Measurements from ENCODE around the gene ZRANB1.

Gene ZRANB1

GRCh38 chr10:125008689-125009638, 67.0 kb downstream of the ZRANB1 start:
- DNase-seq = no peak

DNA sequence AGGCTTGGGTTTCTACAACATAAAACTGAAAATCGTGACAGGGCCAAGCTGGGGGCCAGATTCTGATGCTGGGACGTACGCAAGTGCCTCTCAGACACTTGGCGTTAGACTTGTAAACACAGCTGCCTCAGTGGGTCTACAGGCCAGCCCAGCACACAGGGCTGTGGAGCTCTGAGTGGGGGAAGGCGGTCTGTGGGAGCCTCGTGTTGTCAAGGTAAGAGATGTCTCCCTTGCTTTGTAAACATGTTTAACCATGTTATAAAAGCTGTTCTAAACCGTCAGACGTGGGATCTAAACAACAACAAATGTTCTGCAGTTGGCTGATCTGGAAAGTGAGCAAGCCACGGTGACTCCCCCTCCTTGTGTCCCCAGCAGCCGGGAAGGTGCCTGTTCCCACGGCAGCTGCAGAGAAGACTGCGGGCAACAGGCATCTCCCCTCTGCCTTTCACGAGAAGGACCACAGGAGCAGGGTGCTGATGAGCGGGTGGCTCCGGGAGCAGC, 67.8 kb downstream of the ZRANB1 start:
- no peak for DNase-seq

DNA sequence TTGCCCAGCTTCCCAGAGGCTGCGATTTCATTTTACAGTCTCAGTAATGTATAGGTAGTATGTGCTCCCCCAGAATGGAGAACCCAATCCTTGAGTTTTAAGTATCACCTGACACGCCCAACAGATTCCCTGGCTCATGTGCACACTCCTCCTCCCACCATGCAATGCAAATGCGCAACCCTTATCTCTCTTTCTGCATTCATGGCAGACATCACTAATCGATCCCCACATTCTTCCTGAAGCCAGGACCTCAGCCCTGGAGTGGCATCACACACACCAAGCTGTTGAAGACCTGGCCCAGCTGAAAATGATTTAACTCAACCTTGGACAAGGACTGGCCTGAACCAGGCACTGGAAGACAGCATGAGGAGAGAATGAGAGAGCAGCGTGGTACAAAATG, 68.4 kb downstream of the ZRANB1 start:
- DNase-seq = no peak

GRCh38 chr10:125011171-125011925, 69.4 kb downstream of the ZRANB1 start:
- no peak for DNase-seq

- no peak for DNase-seq
Measured at GRCh38 chr10:125011926-125012705, 70.2 kb downstream of the ZRANB1 start.

DNA sequence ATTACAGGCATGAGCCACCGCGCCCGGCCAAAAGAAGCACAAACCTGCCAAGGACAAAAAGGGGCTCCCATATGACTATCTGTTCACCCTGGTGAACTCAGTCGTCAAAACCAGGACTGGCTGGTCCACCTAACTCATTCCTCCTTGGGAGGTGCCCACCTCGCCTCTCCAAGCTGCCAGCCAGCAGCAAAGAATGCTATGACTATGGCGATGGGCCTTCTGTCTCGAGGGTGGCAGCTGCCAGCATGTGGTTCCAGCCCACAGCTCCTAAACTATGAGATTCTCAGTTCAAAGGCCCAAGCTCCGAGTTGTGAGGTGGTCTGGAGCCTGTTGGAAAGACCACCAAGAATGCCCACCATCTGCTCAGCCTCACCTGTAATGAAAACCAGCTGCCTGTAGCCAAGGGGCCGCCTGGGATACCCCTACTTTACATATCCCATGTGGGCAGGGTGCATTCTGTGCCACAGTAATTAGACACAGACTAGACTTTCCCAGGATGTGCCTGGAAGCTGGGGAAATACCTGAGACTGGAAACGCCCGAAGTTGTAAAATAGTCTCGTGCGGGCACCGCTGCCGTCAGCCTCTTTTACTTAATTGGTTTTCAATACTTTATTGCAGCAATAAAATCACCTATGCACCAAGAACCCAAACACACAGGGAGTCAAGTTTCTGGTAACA, 71.1 kb downstream of the ZRANB1 start:
- DNase-seq = peak; percentile 7

GRCh38 chr10:125013529-125013872, 71.6 kb downstream of the ZRANB1 start:
- no peak for DNase-seq

DNA sequence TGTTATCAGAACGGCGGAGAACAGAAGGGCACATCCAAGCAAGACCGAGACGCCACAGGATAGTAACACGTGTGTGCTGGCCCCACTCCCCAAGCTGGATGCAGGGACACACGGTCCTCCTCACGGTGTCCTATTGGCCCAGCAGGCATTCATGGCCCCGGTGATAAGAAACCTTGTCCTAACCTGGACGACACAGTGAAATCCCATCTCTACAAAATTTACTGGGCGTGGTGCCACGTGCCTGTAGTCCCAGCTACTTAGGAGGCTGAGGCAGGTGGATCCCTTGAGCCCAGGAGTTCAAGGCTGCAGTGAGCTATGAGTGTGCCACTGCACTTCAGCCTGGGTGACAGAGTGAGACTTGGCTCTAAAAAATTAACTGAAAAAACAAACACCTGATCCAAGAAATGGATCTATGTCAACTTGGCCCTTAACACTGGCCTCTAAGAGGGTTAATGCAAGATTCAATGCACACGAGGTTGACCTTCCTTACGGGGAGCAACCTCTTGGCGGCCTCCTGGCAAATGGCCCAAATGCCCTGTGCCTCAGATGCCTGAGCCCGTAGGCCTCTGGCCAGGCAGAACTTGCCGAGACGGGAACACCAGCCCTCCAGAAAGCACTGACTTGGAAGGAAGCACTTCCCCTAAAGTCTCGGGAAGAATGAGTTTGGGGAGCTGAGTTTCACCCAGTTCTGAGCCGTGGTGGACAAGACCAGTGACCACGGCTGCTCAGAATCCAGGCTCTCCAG, 72.3 kb downstream of the ZRANB1 start:
- no peak for DNase-seq

DNA sequence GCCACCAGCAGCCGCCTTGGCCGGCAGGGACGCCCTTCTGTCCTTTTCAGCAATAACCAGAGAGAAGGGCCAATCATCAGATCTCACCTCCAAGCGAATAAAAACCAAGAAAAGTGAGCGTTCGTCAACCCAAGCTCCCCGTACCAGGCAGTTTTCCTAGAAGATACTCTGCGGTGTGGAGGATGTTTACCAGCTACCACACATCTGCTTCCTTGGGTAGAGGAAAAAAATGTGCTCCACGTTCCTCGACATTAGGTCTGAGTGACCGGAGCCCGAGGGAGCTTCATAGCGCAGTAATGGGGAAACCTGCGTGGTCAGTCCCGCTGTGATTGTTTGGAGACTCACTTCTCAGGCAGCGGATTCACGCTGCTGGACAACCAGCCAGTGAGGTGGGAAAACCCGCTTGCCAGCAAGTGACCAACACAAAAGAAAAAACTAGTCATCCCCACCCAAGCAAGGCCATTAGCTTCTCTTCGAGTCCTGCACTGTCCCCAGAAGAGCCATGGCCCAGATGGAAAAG, 73.0 kb downstream of the ZRANB1 start:
- DNase-seq = no peak

- DNase-seq = no peak
Measured at GRCh38 chr10:125015356-125015944, 73.5 kb downstream of the ZRANB1 start.

DNA sequence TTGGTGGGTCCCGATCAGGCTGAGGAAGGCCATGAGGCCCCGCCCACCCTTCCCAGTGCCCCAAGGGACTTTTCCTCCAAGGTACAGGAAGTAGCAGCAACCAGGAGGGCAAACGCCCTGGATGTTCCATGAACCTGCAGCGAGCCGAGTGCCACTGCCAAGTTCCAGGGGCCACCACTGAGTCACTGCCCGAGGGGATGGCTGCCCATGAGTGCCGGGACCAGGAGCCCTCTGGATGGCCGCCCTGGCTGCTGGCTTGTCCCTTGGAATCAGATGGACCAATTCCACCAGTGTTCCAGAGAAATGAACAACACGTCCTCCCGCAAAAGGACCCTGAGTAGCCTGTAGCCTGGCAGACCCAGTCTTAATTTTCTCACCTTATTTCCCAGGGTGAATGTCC, 74.2 kb downstream of the ZRANB1 start:
- DNase-seq = no peak

DNA sequence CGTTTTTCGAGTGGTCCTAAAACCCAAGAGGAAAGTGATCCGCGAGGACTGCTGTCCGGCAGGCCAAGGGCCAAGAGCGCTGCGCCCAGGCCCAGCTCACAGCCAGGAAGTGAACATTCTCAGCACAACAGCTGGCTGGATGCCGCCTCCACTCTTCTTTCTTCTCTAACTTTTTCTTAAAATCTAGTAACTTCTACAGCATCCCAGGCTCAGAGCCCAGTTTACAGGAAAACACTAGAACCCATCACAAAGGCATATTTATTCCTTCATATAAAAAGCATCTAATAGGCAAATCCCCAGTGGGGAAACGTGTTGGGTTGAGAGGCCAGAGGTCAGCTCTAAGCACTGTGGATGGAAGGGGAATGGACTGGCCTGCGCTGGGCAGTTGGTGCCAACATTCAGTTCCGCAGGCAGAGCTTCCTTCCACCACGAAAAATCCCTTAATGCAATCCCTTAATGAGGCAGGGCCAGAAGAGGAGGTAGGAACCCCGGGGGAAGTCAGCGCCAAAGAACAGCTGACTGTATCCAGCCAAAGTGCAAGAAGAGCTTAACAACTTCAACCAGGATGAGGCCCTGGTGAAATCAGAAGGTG, 74.8 kb downstream of the ZRANB1 start:
- no peak for DNase-seq

GRCh38 chr10:125017547-125018298, 75.8 kb downstream of the ZRANB1 start:
- no peak for DNase-seq

GRCh38 chr10:125018576-125019143, 76.7 kb downstream of the ZRANB1 start:
- no peak for DNase-seq

GRCh38 chr10:125020386-125020785, 78.5 kb downstream of the ZRANB1 start:
- DNase-seq = no peak

DNA sequence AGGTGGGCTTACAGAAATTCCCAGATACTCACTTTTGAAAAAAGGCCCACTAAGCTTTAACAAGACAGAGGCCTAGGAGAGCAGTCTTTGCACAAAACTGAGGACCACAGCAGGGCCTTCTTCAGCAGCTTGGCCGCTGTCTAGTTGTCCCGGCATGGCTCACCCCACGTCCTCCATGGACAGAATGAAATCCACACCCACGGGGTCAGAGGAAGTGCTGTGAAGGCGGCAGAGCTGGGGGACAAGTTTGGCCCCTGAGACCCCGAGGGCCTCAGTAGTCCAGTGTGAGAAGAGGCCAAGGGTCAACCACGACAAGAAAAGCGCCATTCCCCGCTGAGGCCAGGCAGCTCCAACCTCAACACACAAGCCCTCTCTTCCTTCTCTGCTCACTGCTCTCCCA, 78.9 kb downstream of the ZRANB1 start:
- DNase-seq = no peak

DNA sequence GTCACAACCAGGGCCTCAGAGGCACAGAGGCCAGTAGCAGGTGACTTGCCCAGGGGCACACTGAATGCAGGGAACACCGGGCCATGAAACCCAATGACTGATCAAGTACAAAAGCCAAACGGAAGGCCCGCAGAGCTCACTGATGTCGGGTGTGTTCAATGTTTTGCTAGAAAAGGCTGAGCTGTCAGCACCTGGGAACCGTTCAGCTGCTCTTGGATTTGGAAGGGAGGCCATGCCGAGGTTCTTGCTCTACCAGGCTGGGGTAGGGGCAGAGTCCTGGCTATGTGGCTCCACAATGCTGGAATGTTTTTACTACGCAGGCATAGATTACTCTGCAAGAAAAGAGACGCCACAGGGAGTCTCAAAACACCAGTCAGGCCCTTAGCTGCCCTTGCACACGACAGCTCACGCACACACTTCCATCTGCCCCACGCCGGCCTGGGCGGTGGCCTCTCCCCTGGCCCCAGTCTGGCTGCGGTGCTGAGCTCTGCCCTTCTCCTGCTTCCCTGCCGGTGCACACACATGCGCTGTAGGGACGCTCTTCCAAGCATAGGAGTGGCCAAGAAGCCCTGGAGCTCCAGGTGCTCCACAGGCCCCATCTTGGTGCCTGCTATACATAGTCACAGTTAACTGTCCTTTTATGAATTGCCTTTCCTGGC, 79.9 kb downstream of the ZRANB1 start:
- DNase-seq = no peak

- DNase-seq = no peak
Measured at GRCh38 chr10:125022671-125023070, 80.7 kb downstream of the ZRANB1 start.

- peak; percentile 9 for DNase-seq
Measured at GRCh38 chr10:125023255-125023654, 81.3 kb downstream of the ZRANB1 start.
